ENCODE results near the gene ANKUB1.
A peak's percentile ranks its signal among the peaks of the same experiment; 100 is the strongest.

The ANKUB1 gene

DNA sequence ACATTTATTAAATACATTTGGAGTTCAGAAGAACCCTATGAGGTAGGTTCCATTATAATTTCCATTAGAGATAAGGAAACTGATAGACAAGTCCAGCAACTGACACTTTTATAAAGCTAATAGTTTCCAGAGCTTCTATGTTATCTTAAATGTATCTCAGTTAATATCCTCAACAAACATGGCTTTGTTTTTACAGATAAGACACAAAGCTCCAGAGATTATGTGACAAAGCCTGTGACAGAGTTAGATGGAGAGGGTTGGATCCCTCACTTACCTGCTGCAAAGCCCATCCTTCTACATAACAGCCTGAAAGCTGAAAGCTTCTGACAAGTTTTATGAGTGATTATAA is 39.6 kb downstream of the ANKUB1 start:
- DNase-seq, result no peak

DNA sequence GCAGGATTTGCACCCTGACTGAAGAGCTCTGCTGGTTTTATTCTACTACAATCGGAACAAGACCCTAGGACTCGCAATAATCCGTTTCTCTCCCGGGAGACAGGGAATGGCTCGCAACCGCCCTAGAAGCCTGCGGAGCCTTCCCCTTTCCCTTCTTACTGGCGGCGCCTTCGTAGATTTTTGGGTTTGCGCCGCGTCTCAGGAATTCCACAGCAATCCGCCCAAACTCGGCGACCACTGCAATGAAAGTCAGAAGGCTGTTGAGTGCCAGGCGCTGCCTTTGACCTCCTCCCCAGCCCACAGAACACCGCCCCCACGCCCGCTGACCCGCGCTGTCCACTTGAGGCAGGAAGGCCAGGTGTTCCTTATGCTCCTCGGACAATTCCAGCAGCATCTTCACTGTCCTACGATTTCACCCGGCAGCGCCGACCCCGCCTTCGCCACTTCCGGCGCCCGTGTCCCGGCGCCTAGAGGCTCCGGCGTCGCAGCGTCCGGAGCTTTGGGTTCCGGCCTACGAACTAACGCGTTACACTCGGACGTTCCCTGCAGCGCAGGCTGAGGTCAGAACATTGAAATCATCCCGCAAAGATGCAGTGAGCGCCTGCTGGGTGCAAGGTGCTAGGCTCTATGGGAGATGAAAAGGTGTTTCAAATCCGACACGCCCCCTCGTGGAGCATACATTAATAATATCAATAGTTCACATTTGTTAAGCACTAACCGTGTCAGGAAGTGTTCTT is 40.1 kb downstream of the ANKUB1 start, which contains the start of gene COMMD2:
Gene COMMD2 (minus strand): TSS at position 439 of the 737 bp plus-strand sequence. CDS start 45 bp downstream, at position 394.
- DNase-seq, result peak; percentile 92

GRCh38 chr3:149751551-149751950 is 40.8 kb downstream of the ANKUB1 start:
- peak; percentile 3 for DNase-seq

- DNase-seq, result no peak
Measured at GRCh38 chr3:149744606-149745005, 47.7 kb downstream of the ANKUB1 start.

DNA sequence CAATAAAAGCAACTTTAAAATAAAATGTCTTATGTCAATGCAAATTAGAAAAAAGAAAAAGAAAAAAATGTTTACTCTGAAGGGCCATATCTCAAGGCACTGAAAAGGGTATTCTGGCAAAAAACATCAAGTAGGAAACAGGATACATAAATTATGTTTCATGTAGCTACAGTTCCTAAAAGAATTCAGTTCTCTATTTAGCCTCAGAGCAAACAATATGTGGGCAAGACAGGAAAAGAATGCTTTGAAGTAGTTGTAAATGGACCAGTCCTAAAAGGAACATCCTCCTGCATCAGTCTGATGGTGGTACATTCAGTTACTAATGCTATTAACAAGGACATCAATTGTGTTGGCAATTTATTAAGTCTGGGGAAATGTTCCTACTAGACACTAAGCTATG is 48.2 kb downstream of the ANKUB1 start:
- DNase-seq, result no peak

DNA sequence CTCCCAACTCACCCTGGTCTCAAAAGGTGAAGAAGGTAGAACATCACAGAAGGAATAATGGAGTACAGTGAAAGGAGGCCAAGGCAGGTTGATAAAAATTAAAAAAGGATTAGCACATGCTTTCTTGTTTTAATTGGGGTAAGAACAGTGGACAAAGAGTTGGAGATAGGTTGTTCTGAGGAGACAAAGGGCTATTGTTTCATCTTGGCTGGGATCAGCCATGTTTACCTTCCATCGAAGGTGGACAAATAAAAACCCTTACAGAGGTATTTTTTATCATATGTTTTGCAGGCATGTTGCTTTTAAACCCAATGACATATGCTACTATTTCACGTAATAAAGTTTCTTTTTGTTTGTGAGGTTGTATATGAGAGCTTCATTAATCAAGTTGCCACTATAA is 53.0 kb downstream of the ANKUB1 start:
- no peak for DNase-seq

- DNase-seq, result no peak
Measured at GRCh38 chr3:149738876-149739275, 53.5 kb downstream of the ANKUB1 start.

DNA sequence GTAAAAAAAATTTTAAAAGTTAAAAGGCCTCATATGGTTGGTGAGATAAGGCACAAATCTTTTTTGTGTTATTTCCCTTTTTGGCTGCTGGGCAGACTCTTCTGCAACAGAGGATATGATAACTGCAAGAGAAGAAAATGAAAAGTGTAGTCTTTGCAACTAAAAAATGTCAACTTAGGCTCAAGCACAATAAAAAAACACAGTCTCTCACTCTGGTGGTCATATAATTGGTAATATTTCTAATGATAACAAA is 55.5 kb downstream of the ANKUB1 start:
- peak; percentile 46 for DNase-seq

DNA sequence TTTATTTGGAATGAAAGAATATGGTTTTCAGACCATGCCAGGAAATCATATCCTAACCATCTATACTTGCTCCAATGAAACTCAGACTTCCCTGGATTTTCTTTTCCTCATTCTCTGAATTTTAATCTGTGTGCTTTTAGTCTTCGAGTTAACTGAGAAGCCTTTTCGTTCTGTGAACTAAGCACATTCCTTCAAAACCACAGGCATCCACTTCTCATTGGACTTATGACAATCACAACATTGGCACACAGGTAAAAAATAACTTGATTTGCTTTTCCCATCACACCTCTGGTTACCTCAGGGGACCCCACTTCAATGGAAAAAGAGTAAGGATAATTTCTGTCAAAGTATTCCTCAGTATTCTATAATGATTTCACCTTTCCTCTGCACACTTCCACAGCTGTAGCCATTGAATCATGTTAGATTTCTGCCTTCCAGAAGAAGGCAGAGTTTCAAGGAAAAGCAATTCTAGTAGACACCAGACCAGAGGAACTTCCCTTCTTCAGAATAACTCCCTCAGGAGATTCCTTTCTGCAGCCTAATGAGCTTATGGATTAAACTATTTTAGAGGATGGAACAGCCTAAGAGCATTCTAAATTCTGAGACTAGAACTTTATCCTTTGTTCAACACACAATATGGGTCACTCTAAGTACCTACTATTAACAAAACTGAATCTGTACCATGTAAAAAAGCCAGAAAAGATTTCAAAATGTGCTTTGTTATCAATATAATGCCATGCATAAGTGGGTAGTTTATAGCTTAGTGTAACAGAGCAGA is 56.0 kb downstream of the ANKUB1 start:
- DNase-seq, result no peak

DNA sequence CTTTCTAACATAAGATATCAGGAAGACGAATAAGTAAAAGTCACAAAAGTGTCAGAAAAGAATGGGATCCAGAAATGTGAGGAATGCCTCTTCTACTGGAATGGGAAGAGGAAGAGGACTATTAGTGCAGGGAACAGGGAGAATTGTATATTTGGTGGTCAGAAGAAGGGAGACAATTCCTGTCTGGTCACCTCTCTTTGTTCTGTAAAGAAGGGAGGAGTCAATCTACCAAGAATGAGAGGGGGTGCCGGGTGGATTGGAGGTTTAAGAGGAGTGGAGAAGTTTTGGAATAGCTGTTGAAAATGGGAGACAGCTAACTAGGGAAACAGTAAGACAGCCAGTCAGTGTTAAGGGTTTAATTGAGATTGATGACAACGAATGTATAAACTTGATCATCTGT is 60.1 kb downstream of the ANKUB1 start:
- no peak for DNase-seq

GRCh38 chr3:149727656-149728055 is 64.7 kb downstream of the ANKUB1 start:
- no peak for DNase-seq

DNA sequence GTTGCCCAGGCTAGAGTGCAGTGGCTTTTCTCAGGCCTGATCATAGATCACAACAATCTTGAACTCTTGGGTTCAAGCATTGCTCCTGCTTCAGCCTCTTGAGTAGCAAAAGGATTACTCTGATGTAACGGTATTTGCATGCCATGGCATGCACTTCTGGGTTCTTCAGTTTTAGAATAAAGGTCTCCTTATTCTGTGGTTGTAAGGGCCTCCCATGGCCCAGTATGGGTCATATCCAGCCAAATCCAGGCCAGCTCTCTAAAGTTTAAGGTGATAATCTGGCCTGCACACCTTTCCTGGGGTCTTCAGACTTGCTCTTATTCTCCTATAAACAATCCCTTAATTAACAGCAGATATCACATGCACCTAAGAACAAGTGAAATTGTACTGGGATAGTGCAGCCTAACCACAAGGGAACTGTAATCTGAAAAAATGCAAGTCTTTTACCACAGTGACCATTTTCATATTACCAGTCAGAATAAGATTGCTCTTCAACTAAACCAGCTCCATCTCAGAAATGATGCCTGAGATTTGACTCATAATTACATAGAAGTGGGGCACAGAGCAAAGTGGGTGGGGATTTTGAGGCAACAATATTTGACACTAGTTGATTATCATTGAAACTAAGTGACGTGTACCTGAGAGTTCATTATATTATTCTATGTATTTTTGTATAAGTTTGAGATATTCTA is 65.5 kb downstream of the ANKUB1 start:
- no peak for DNase-seq

- DNase-seq, result no peak
Measured at GRCh38 chr3:149723781-149724180, 68.6 kb downstream of the ANKUB1 start.

DNA sequence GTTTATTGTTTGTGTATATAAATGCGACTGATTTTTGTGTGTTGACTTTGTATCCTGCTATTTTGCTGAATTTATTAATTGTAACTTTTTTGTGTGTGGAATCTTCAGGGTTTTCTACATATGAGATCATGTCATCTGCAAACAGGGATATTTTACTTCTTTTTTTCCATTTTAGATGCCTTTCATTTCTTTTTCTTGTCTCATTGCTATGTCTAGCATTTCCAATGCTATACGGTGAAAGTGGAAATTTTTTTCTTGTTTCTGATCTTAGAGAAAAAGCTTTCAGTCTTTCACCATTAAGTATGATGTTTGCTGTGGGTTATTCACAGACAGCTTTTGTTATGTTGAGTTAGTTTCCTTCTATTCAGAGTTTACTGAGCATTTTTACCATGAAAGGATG is 71.4 kb downstream of the ANKUB1 start:
- DNase-seq, result no peak

DNA sequence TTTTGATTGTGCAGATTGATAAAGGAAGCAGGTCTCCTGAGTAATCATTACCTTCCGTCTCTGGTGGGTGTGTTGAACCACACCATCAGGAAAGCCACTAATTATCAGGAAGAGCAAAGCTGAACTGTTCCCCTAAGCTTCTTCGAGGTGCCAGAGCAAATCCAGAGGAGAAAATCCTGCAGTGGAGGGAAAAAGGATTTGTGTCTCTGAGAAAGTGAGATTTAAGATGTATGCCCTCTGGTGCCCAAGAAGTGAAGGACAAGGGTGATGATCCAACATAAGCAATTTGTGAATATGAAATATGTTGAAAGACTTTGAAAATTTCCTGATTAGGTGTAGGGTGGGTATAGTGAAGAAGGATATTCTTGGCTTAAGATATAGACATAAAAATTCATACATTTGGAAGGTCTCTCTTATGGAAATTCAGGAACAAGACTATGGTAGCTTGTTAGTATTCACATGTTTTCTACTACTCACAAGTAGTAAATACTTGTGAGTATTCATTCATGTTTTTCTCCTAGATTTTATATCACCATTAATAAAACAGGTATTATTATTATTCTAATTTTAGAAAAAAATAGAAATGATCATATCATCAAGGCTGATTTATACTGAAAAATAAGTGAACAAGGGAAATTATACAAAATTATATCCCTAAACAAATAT is 74.8 kb downstream of the ANKUB1 start:
- DNase-seq, result peak; percentile 57

GRCh38 chr3:149716984-149717383 is 75.4 kb downstream of the ANKUB1 start:
- no peak for DNase-seq

GRCh38 chr3:149715247-149715646 is 77.1 kb downstream of the ANKUB1 start:
- DNase-seq, result no peak

DNA sequence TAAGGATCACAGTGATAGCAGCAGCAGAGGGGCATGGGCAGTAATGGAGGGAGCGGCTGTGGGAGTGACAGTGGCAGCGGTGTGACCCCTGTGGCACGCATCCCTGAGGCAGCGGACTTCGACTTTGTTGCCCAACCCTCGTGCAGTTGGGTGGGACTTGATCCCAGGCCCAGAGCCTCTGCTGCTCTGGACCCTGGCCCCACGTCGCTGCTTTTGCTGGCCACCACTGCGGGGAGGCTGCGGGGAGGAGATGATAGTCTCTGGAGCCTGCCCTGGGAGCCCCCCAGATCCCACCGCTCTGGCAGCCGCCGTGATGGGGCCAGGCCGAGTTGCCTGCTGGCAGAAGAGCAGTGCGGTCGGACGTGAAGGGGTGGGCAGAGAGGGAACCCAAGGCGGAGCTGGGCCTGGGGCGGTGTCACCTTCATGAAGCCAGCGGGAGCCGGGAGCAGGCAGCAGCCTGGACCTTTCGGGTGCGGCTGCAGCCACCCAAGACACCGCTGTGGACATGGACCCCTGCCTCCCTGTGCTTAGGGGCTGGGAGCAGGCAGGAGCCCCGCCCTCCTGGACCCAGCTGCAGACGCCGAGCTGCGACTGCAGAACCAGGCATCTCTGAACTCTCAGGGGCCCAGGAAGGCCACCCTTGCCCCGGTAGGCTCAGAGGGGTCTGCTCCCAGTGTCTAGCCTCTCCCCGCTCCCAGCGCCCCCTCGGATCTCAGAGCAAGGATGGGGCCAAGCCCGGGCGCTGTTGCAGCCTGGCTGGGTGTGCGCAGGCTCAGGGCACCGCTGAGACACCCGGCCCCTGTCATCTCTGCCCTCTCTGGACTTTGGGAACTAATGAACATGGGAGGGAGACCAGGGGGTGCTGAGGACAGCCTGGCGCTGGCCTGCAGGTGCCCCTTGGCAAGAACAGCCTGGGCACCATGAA is 78.4 kb downstream of the ANKUB1 start:
- DNase-seq, result no peak

All from hematopoietic multipotent progenitor cell treated with erythropoietin and hydrocortisone succinate and interleukin-3 and kit ligand, for 8 days (in vitro differentiated cells).